ENCODE measurements around the gene RYK.

DNA sequence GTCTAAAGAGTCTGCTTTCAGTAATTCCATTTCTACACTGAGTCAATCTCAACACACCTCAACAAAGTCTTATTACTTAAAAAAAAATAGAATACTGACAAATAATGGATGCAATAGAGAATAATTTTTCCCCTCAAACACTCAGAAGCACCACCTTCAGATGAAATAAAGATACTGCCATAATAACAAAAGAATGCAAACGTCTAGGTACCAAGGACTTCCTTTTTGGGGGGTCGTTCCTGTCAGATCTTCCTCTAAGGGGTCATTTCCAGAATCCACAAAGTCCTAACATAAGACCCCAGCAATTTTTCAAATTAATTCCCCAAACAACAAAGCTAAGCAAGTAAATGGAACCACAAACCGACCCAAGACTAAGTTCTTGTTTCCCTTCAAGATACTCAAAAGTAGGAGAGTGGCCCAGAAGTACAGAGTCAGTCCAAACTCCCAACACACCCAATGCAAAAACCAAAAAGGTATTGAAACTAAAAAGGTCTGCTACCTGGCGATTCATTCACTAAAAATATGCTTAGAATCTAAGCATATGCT lies 1.3 kb downstream of the RYK start:
- no peak for TF ChIP-seq RAD21 (IDR thresholded peaks at IDR 0.05; ENCODE audit: low read depth)
- no peak for TF ChIP-seq REST (IDR thresholded peaks at IDR 0.05; ENCODE audit: low read depth)
- no peak for TF ChIP-seq POLR2A (IDR thresholded peaks at IDR 0.05; ENCODE audit: borderline replicate concordance, extremely low read depth, insufficient read depth, insufficient read length)
- TF ChIP-seq, protein P1, sequence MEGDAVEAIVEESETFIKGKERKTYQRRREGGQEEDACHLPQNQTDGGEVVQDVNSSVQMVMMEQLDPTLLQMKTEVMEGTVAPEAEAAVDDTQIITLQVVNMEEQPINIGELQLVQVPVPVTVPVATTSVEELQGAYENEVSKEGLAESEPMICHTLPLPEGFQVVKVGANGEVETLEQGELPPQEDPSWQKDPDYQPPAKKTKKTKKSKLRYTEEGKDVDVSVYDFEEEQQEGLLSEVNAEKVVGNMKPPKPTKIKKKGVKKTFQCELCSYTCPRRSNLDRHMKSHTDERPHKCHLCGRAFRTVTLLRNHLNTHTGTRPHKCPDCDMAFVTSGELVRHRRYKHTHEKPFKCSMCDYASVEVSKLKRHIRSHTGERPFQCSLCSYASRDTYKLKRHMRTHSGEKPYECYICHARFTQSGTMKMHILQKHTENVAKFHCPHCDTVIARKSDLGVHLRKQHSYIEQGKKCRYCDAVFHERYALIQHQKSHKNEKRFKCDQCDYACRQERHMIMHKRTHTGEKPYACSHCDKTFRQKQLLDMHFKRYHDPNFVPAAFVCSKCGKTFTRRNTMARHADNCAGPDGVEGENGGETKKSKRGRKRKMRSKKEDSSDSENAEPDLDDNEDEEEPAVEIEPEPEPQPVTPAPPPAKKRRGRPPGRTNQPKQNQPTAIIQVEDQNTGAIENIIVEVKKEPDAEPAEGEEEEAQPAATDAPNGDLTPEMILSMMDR (IDR thresholded peaks at IDR 0.05 in 2 of 3, conservative IDR thresholded peaks at IDR 0.05 in 1 of 3; ENCODE audit: borderline replicate concordance in 1 of 3, insufficient read depth in 1 of 3, low read depth in 2 of 3, low read length in 2 of 3) = no peak
- no peak for TF ChIP-seq SP1 (IDR thresholded peaks at IDR 0.05; ENCODE audit: low read depth)
- TF ChIP-seq SIN3A (IDR thresholded peaks at IDR 0.05; ENCODE audit: low read depth) = no peak
- no peak for TF ChIP-seq MAX (IDR thresholded peaks at IDR 0.05)
- TF ChIP-seq ZFX (IDR thresholded peaks at IDR 0.05) = no peak
- no peak for TF ChIP-seq YY1 (IDR thresholded peaks at IDR 0.05; ENCODE audit: extremely low read depth, insufficient replicate concordance, low read depth, low read length)

Data from HCT116 (cell line).